ENCODE measurements around the gene TRPM5.

GRCh38 chr11:2466869-2467694 lies 22.8 kb upstream of the TRPM5 start:
- TF ChIP-seq EZH2 (IDR thresholded peaks at IDR 0.05; ENCODE audit: borderline replicate concordance, low read depth, low read length, poor library complexity, severe bottlenecking), result no peak
- TF ChIP-seq, protein P1, sequence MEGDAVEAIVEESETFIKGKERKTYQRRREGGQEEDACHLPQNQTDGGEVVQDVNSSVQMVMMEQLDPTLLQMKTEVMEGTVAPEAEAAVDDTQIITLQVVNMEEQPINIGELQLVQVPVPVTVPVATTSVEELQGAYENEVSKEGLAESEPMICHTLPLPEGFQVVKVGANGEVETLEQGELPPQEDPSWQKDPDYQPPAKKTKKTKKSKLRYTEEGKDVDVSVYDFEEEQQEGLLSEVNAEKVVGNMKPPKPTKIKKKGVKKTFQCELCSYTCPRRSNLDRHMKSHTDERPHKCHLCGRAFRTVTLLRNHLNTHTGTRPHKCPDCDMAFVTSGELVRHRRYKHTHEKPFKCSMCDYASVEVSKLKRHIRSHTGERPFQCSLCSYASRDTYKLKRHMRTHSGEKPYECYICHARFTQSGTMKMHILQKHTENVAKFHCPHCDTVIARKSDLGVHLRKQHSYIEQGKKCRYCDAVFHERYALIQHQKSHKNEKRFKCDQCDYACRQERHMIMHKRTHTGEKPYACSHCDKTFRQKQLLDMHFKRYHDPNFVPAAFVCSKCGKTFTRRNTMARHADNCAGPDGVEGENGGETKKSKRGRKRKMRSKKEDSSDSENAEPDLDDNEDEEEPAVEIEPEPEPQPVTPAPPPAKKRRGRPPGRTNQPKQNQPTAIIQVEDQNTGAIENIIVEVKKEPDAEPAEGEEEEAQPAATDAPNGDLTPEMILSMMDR (conservative IDR thresholded peaks at IDR 0.05; ENCODE audit: low read depth, low read length), result no peak
